Osteoblast (primary cell): ENCODE measurements around the gene HCAR3. TPM values are rescaled to one million over a fixed set of nuclear protein-coding genes. Genes with fewer than 3 reads are reported as not detected.
A peak's percentile ranks its signal among the peaks of the same experiment; 100 is the strongest.

Experiments
- DNase-seq: peaks from one replicate; pipeline ENCODE4 v3.0.0; 2011; ENCODE audit warnings: low spot score, mixed read lengths; ENCODE audit not compliant: insufficient read length; ENCODE audit errors: missing footprints
- H2AFZ ChIP-seq: 2 replicates; pipeline ENCODE4 v1.6.0; 2011; ENCODE audit warnings: mild to moderate bottlenecking, low read length
- H3K27ac ChIP-seq: 2 replicates; pipeline ENCODE4 v1.5.1; 2011; ENCODE audit warnings: mild to moderate bottlenecking, low read depth, low read length, moderate library complexity
- H3K27me3 ChIP-seq: 2 replicates; pipeline ENCODE4 v1.6.0; 2012; ENCODE audit warnings: mild to moderate bottlenecking, control low read depth, inconsistent platforms, low read length, moderate library complexity; ENCODE audit not compliant: insufficient read depth
- H3K36me3 ChIP-seq: 2 replicates; pipeline ENCODE4 v1.5.1; 2011; ENCODE audit warnings: mild to moderate bottlenecking, low read length, control low read depth, moderate library complexity; ENCODE audit not compliant: insufficient read depth
- H3K4me1 ChIP-seq: 2 replicates; pipeline ENCODE4 v1.5.1; 2011; ENCODE audit warnings: mild to moderate bottlenecking, low read length, control low read depth, moderate library complexity; ENCODE audit not compliant: insufficient read depth
- H3K4me2 ChIP-seq: 2 replicates; pipeline ENCODE4 v1.6.0; 2011; ENCODE audit warnings: mild to moderate bottlenecking, low read length; ENCODE audit not compliant: insufficient read depth
- H3K4me3 ChIP-seq: fragments of 200-600 bp; sonication (generic); 3 replicates; pipeline ENCODE4 v1.5.1; 2012; ENCODE audit warnings: mild to moderate bottlenecking, low read length, inconsistent platforms; ENCODE audit not compliant: insufficient read depth
- H3K79me2 ChIP-seq: 2 replicates; pipeline ENCODE4 v1.6.0; 2012; ENCODE audit warnings: mild to moderate bottlenecking, low read length, control low read depth, inconsistent platforms; ENCODE audit not compliant: insufficient read depth
- H3K9me3 ChIP-seq: 2 replicates; pipeline ENCODE4 v1.5.1; 2011; ENCODE audit warnings: low read depth, low read length, control low read depth
- H4K20me1 ChIP-seq: 2 replicates; pipeline ENCODE4 v1.6.0; 2012; ENCODE audit warnings: mild to moderate bottlenecking, low read length, control low read depth; ENCODE audit not compliant: insufficient read depth
- total RNA-seq: library from RNA; depleted of rRNA; stranded (reverse); fragments of >200 nt; gene quantifications from 2 replicates; pipeline ENCODE4 v1.2.3, GENCODE V29; 2012
- TF ChIP-seq, protein P1 (sequence below): IDR thresholded peaks from 2 replicates; pipeline ENCODE4 v1.5.1; 2011; ENCODE audit warnings: mild to moderate bottlenecking, low read depth, low read length, moderate library complexity; ENCODE audit errors: extremely low read depth

HCAR3 gene
- total RNA-seq, 1 donor, result not detected

DNA sequence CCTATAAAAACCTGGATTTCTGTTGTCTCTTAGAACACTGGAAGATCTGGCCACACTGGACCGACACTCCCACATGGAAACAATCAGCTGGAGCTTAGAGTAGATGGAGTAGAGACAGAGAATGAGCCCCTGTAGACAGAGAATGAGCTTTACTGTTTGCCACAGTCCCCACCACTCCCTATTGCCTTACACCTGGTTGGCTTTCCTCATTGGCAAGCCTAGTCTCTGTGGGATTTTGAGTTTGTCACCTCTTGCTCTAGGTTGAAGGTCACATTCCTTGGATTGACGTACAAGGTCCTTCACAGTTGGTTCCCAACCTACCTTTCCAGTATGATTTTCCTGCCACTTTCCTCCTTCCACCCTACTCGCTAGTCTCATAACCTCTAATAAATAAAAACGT, 16.0 kb upstream of the HCAR3 start:
- H3K4me1 ChIP-seq, result peaks cover 10% of the 10 kb centered on the region
- DNase-seq, result no peak
- no peak overlapping the region for H3K4me3 ChIP-seq
- H3K27me3 ChIP-seq, result no peaks in the 10 kb centered on the region
- no peak overlapping the region for H3K4me2 ChIP-seq
- no peaks in the 10 kb centered on the region for H3K79me2 ChIP-seq
- H3K27ac ChIP-seq, result no peak overlapping the region
- H3K36me3 ChIP-seq, result no peaks in the 10 kb centered on the region
- H3K9me3 ChIP-seq, result no peaks in the 10 kb centered on the region
- TF ChIP-seq, protein P1, sequence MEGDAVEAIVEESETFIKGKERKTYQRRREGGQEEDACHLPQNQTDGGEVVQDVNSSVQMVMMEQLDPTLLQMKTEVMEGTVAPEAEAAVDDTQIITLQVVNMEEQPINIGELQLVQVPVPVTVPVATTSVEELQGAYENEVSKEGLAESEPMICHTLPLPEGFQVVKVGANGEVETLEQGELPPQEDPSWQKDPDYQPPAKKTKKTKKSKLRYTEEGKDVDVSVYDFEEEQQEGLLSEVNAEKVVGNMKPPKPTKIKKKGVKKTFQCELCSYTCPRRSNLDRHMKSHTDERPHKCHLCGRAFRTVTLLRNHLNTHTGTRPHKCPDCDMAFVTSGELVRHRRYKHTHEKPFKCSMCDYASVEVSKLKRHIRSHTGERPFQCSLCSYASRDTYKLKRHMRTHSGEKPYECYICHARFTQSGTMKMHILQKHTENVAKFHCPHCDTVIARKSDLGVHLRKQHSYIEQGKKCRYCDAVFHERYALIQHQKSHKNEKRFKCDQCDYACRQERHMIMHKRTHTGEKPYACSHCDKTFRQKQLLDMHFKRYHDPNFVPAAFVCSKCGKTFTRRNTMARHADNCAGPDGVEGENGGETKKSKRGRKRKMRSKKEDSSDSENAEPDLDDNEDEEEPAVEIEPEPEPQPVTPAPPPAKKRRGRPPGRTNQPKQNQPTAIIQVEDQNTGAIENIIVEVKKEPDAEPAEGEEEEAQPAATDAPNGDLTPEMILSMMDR, result no peak
- no peaks in the 10 kb centered on the region for H4K20me1 ChIP-seq
- no peak overlapping the region for H2AFZ ChIP-seq

DNA sequence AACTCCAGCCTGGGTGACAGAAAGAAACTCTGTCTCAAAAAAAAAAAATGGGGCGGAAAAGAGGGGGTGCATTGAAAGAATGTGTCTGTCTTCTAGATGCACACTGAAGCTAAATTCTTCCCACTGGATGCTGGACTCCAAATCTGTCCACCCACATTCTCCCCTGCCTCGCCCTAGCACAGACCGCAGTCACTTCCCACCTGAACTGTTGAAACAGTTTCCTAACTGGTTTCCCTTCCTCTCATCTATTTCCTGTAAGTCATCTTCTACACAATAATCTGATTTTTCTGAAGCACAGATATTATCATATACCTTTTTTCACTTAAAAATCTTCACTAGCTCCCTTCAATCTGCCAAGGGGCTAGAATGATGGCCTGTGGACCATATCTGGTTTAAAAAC, 15.6 kb upstream of the HCAR3 start:
- Histone ChIP-seq H3K9me3 (no peaks in the 10 kb centered on the region), H4K20me1 (no peaks in the 10 kb centered on the region), H3K79me2 (no peaks in the 10 kb centered on the region), H3K27me3 (no peaks in the 10 kb centered on the region), H3K4me1 (peaks cover 10% of the 10 kb centered on the region), H3K36me3 (no peaks in the 10 kb centered on the region), H3K27ac (no peak overlapping the region), H2AFZ (no peak overlapping the region), H3K4me2 (no peak overlapping the region), H3K4me3 (no peak overlapping the region)
- no peak for DNase-seq
- TF ChIP-seq, protein P1, result no peak

GRCh38 chr12:122730215-122731014, 13.8 kb upstream of the HCAR3 start, which contains the start of gene HCAR1:
HCAR1 (minus strand) TSS chr12:122730844; CDS start chr12:122730339, 505 bp downstream.
- TF ChIP-seq, protein P1, result no peak
- Histone ChIP-seq H3K36me3 (no peaks in the 10 kb centered on the region), H3K4me3 (peak within 1 kb of the TSS; percentile 70), H4K20me1 (no peaks in the 10 kb centered on the region), H3K79me2 (no peaks in the 10 kb centered on the region), H3K27ac (peak within 1 kb of the TSS; percentile 9), H2AFZ (peak within 1 kb of the TSS; percentile 96), H3K27me3 (no peaks in the 10 kb centered on the region), H3K9me3 (no peaks in the 10 kb centered on the region), H3K4me1 (peaks cover 10% of the 10 kb centered on the region), H3K4me2 (peak within 1 kb of the TSS; percentile 90)
- peak; percentile 90 for DNase-seq

DNA sequence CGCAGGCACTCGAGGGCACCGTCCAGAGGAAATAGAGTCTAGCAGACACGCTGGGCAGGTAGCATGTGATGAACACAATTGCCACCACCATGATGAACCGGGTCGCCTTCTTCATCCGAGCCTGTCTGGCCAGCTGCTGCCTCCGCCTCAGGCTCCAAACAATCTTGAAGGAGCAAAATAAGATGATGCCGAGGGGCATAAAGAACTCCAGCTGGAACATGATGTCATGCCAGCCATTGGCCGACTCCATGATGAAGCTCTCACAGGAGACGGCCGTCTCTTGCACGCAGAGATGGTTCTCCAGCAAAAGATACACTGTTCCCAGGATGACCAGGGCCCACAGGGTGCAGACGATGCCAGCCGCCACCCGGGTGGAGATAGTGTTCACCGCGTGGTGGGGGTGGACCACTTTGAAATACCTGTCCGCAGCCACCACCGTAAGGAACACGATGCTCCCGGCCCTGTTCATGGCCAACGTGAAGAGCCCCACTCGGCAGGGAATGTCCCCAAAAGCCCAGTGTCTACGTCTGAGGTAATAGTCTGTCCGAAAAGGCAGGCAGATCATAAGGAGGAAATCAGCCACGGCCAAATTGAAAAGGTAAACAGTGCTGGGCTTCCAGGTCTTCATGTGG, 13.1 kb upstream of the HCAR3 start:
- no peak for DNase-seq
- no peaks in the 10 kb centered on the region for H4K20me1 ChIP-seq
- H3K9me3 ChIP-seq, result no peaks in the 10 kb centered on the region
- no peak overlapping the region for H3K27ac ChIP-seq
- H3K4me2 ChIP-seq, result peak overlapping the region; percentile 90
- H3K27me3 ChIP-seq, result no peaks in the 10 kb centered on the region
- no peaks in the 10 kb centered on the region for H3K36me3 ChIP-seq
- TF ChIP-seq, protein P1, result no peak
- peak overlapping the region; percentile 70 for H3K4me3 ChIP-seq
- H3K79me2 ChIP-seq, result no peaks in the 10 kb centered on the region
- peak overlapping the region; percentile 96 for H2AFZ ChIP-seq
- H3K4me1 ChIP-seq, result peaks cover 10% of the 10 kb centered on the region
